Stimulated activated CD4-positive, alpha-beta T cell treated with anti-CD3 and anti-CD28 coated beads, Interleukin-2, amount 100 ng/mL, for 4 hours (primary cell): ENCODE measurements around the gene OST4.

Experiments
- DNase-seq: peaks from one replicate; pipeline ENCODE4 v3.0.0-alpha.2; 2020; ENCODE audit warnings: low read depth

The OST4 gene

GRCh38 chr2:27053776-27054175 is 17.7 kb downstream of the OST4 start:
- no peak for DNase-seq

- no peak for DNase-seq
Measured at GRCh38 chr2:27053321-27053720, 18.1 kb downstream of the OST4 start.

- DNase-seq: peak; percentile 31
Measured at GRCh38 chr2:27051902-27052645, 19.4 kb downstream of the OST4 start.

DNA sequence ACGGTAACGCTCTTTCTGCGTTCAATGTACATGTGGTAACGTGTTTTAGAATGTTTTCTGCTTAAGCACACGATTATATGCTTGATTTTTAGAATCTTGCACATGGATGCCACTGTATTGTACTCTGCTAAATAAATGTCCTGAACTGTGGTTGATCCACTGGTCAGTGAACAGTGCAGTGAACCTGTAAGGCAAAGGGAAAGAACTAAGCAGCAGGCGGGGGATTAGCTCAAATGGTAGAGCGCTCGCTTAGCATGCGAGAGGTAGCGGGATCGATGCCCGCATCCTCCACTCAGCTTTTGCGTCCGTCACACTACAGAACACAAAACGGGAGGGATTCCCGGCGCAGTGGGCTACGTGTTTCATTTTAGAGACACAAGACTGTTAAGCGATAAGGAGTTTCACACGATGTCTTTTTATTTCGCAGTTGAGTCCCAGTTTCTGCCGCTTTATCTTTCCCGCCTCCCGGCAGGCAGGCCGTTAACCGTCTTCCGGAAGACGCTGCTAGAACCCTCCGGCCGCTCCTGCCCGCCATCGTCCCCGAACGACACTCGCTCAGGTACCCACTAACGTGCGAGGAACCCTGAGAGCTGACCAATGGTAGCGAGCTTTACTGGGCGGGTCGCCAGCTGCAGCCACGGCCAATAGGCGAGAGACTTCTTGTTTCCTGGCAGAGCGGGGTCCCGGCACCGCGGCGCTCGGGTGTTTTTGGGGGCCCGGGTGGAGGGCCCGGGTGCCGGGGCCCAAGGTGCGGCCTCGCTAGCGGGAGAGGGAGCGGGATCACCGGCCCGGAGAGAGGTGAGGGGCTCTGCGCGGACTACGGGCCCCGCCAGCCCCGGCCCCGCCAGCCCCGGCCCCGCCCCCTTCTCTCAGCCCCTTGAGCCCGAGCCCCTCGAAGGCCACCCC is 20.2 kb downstream of the OST4 start, which contains the start of gene AGBL5:
AGBL5 (plus strand) TSS at position 673 of the 906 bp plus-strand sequence. CDS start 1,291 bp downstream, outside the sequence.
- peak; percentile 93 for DNase-seq

DNA sequence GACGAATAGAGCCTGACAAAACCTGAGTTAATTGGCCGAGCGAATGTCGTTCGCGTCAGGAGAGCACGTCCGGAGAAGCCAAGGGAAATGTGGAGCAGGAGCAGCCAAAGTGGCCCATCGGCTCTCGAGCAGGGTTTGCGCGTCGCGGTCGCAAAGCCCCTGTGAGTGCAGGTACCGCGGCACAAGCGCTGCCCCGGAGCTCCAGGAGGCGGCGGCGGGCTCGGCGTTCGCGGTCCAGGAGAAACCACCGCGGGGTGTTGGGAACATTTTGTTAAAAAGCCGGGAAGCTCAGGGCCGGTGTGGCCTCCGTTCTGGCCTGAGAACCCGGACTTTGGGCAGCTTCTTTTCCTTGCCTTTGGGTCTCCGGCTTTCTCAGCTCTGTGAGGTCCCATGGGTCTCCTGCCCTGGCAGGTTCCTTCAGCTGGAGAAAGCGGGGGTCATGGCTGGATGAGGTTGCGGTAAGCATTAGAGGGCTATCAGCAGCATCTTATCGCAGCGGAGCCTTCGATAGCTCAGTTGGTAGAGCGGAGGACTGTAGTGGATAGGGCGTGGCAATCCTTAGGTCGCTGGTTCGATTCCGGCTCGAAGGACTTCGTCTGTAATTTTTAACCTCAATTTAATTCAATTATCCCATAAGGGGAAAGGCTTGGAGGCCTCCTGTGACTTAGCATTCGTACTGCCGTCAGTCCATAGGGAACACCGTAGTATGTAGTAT is 21.0 kb downstream of the OST4 start:
- peak; percentile 82 for DNase-seq

- DNase-seq: peak; percentile 60
Measured at GRCh38 chr2:27049422-27050280, 21.8 kb downstream of the OST4 start.

DNA sequence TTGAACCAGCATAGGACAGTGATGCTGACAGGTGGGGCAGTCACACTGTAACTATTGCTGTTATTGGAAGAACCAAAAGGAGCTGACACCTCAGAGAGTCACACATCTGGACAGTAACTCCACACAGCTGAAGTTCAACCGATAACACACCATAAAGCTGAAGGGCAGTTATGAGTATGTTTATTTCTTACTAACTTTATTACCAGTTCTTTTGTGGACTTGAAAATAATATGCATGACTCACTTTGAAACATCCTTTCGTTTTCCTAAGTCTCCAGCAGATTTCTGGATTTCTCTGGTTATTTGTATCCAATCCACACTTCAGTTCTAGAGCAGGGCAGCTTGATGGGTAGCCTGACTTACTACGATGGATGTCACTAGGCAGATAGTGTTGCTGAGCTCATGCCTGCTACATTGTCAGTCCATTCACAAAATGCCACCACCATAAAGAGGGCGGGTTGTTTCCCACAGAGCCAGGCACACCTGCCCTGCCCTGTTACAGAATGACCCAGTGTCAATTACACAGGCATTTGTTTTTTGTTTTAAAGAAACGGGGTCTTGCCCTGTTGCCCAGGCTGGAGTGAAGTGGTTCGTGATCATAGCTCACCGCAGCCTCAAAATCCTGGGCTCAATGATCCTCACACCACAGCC is 28.3 kb downstream of the OST4 start:
- no peak for DNase-seq

- no peak for DNase-seq
Measured at GRCh38 chr2:27042159-27042661, 29.2 kb downstream of the OST4 start.

- no peak for DNase-seq
Measured at GRCh38 chr2:27041752-27042151, 29.7 kb downstream of the OST4 start.

DNA sequence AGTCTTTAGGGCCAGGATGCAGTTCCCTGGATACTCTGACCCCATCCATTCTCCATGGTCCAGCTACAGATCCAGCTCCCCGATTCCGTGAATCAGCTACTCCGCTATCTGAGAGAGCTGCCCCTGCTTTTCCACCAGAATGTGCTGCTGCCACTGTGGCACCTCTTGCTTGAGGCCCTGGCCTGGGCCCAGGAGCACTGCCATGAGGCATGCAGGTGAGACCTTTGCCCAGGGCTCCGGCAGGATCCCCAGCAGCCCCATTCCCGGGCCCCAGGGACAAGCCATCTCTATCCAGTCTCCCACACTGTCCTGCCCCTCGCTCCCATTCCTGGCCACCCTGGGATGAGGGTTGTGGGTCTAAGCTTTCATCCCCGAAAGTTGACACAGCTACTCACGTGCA is 31.2 kb downstream of the OST4 start:
- no peak for DNase-seq

DNA sequence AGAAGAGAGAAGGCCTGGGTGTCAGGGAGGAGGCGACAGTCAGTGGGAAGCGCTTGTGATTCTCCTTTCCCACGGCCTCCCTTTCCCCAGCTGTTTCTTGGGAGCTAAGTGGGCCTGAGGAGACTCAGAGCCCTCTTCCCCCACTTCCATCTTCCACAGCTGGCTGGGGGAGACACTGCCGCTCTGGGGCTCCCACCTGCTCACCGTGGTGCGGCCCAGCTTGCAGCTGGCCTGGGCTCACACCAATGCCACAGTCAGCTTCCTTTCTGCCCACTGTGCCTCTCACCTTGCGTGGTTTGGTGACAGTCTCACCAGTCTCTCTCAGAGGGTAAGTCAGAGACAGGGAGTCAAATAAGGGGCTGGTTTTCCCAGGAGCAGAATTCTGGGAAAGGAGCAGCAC is 31.6 kb downstream of the OST4 start:
- DNase-seq: no peak

DNA sequence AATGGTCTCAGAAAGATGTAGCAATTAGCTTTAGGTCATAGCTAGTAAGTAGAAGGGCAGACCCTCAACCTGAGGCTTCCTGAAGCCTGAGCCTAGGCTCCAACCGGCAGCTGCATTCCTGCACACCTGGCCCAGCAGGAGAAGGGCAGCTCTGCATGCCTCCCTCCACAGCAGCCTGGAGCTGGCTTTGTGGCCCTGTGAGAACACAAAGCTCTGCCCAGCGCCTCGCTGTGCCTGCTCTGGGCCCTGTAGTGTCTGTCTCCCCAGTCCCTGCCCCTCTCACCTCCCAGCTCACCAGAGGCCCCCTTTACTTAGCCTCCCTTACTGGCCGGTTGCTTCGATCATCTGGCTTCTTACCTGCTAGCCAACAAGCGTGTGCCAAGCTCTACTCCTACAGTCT is 32.0 kb downstream of the OST4 start:
- no peak for DNase-seq

- DNase-seq: no peak
Measured at GRCh38 chr2:27038631-27039339, 32.7 kb downstream of the OST4 start.

DNA sequence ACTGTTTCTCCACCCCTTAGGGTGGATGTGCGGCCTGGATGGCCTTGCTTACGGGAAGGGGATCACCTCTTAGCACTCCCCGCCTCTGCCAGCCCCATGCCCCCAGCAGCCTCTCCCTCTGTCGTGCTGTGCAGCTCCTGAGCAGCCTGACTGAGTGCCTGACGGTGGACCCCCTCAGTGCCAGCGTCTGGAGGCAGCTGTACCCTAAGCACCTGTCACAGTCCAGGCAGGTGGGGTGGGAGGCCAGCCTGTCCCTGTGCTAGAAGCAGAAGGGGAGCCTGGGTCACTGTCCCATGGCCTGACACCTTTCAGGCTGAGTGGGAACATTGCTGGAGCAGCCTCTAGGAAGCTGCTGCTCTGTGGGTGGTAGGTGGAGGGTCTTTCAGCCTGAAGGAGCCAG is 33.4 kb downstream of the OST4 start:
- DNase-seq: no peak

GRCh38 chr2:27033253-27033852 is 38.1 kb downstream of the OST4 start:
- no peak for DNase-seq

GRCh38 chr2:27032495-27033252 is 38.8 kb downstream of the OST4 start, which contains the start of gene TMEM214:
TSS of gene TMEM214 (plus strand) at chr2:27032965. CDS start at chr2:27033016, 51 bp downstream.
- peak; percentile 66 for DNase-seq

- no peak for DNase-seq
Measured at GRCh38 chr2:27029051-27029450, 42.4 kb downstream of the OST4 start.

DNA sequence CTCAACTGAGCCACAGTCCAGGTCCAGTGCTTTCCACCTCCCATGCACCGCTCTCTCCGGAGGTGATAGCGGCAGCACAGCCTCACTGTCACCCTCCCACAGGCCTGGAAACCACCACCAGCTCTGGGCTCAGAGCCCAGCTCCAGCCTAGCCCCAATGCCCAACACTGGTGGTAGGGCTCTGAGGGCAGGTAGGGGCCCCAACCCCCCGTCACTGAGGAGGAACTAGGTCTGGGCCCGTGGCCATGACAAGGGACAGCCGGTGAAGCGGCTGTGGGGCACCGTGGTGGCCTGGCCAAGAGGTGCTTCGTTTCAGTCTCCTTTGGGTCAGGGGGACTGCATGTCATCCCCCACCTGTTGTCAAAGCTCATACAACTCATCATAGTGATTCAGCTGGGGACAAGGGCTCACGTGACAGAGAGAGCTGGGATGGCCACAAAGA is 44.2 kb downstream of the OST4 start:
- no peak for DNase-seq
